Measurements from ENCODE around the gene RGS5. TPM values are rescaled to one million over a fixed set of nuclear protein-coding genes. Genes with fewer than 3 reads are reported as not detected.

RGS5 gene
- total and polyA plus RNA-seq, 4 donors: 983 to 2,702 (median 1,290) TPM

DNA sequence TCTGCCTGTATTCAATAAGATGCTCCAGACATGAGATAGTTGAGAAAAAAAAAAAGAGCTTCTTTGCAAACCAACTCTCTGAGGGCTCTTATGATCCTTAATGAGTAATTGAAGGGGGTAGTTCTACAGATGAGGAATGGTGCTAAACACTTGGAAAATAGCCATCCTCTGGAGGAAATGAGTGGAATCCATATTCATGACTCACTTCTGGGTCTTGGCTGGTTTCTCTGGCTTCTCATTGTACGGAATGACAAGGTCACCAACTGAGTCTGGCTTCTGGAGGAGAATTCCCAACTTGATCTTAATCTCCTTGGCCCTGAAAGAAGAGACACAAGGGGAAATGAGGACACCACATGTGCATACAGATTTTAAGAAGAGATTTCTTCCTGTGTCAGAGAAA is 34.7 kb downstream of the RGS5 start:
- DNase-seq (no peak), ATAC-seq (ENCODE audit: low FRiP score) (peak; percentile 55)
- WGBS, 2 donors: 8 to 10% methylated on average over 1 of the region's 1 CpG
- no peak overlapping the region for H3K4me3 ChIP-seq (ENCODE audit: low read length in 2 of 2)
- H3K27me3 ChIP-seq (ENCODE audit: control insufficient read depth in 1 of 2, insufficient read depth in 2 of 2, low read length in 1 of 2): no peaks in the 10 kb centered on the region
- H3K27ac ChIP-seq (ENCODE audit: low read depth in 1 of 2, low read length in 2 of 2): no peak overlapping the region
- intact Hi-C loops (cut with DNase I): loop anchor here in 1 of 2 donors (5.0 kb wide), 1 partner anchor 81 kb away; no protein-coding TSS in a partner anchor
- peaks cover 0 to 2% of the 10 kb centered on the region in 2 donors for H3K36me3 ChIP-seq (ENCODE audit: control insufficient read depth in 1 of 2, insufficient read depth in 2 of 2, low read length in 1 of 2)
- H3K9me3 ChIP-seq (ENCODE audit: control insufficient read depth, low read length): no peaks in the 10 kb centered on the region
- H3K4me1 ChIP-seq (ENCODE audit: control insufficient read depth in 1 of 2, insufficient read depth in 2 of 2, low read length in 2 of 2): peaks cover 10 to 19% of the 10 kb centered on the region in 2 donors

DNA sequence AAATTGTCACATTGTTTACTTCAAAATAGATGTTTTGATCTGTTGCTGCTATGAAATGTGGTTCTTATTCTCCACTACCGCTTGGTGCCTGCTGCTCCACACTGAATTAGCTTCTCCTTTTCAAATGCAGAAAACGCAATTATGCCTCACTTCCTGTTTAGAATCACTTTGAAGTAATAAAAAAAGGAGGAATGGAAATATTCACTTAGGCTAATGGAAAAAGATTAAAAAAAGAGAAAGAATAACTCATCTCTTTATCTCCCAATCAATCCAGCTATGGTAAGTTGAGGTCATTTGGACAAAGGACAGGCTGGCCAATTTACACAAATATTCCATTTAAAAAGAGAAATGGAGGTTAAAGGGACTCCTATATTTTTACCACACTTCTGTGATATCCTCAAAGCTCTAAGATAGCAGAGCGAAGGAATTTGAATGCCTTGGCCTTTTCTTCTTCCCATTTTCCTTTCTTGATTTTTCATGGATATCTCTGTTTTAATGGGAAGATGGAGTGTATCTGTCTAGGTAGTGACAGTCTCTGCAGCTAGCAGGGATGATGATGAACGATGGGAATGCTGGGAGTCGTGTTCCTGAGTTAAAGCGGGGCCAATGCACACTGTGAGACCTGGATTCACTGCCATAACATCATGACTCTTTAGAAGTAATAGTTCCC is 35.7 kb downstream of the RGS5 start:
- WGBS, 2 donors: 39 to 40% methylated on average over 6 of the region's 6 CpGs
- DNase-seq (no peak), ATAC-seq (ENCODE audit: low FRiP score) (no peak)
- Histone ChIP-seq H3K9me3 (ENCODE audit: control insufficient read depth, low read length) (no peaks in the 10 kb centered on the region), H3K36me3 (ENCODE audit: control insufficient read depth in 1 of 2, insufficient read depth in 2 of 2, low read length in 1 of 2) (peaks cover 0 to 2% of the 10 kb centered on the region in 2 donors), H3K4me3 (ENCODE audit: low read length in 2 of 2) (no peak overlapping the region), H3K4me1 (ENCODE audit: control insufficient read depth in 1 of 2, insufficient read depth in 2 of 2, low read length in 2 of 2) (peaks cover 12 to 19% of the 10 kb centered on the region in 2 donors), H3K27ac (ENCODE audit: low read depth in 1 of 2, low read length in 2 of 2) (peak overlapping the region; percentile 74 to 98), H3K27me3 (ENCODE audit: control insufficient read depth in 1 of 2, insufficient read depth in 2 of 2, low read length in 1 of 2) (no peaks in the 10 kb centered on the region)
- intact Hi-C loops (cut with DNase I): loop anchor here in 1 of 2 donors (5.0 kb wide), 1 partner anchor 80 kb away; no protein-coding TSS in a partner anchor

DNA sequence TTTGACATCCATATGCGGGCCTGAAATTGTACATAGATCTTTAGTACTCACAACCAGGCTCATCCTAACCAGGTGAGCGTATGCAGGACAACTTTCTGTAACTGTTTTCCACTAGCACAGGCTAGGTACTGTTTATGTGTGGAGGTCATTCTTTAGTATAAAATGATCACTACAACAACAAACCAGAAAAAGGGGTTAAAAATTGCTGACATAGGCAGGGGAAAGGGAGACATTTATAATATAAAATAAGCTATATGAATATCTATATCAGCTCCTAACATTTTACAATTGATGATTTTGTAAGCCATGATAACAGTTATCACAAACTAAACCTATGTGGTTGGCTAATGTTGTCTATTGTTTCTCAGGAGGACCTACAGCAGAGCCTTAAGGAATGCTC is 37.6 kb downstream of the RGS5 start:
- Histone ChIP-seq H3K4me3 (ENCODE audit: low read length in 2 of 2) (no peak overlapping the region), H3K36me3 (ENCODE audit: control insufficient read depth in 1 of 2, insufficient read depth in 2 of 2, low read length in 1 of 2) (peaks cover 0 to 2% of the 10 kb centered on the region in 2 donors), H3K4me1 (ENCODE audit: control insufficient read depth in 1 of 2, insufficient read depth in 2 of 2, low read length in 2 of 2) (peaks cover 12 to 26% of the 10 kb centered on the region in 2 donors), H3K27me3 (ENCODE audit: control insufficient read depth in 1 of 2, insufficient read depth in 2 of 2, low read length in 1 of 2) (no peaks in the 10 kb centered on the region), H3K9me3 (ENCODE audit: control insufficient read depth, low read length) (no peaks in the 10 kb centered on the region), H3K27ac (ENCODE audit: low read depth in 1 of 2, low read length in 2 of 2) (peak overlapping the region; percentile 42 to 76)
- 83 to 88% methylated on average over 2 of the region's 2 CpGs for WGBS, 2 donors
- ATAC-seq (ENCODE audit: low FRiP score): no peak
- intact Hi-C loops (cut with DNase I): loop anchor here in 1 of 2 donors (5.0 kb wide), 1 partner anchor 78 kb away; no protein-coding TSS in a partner anchor
- DNase-seq: no peak

DNA sequence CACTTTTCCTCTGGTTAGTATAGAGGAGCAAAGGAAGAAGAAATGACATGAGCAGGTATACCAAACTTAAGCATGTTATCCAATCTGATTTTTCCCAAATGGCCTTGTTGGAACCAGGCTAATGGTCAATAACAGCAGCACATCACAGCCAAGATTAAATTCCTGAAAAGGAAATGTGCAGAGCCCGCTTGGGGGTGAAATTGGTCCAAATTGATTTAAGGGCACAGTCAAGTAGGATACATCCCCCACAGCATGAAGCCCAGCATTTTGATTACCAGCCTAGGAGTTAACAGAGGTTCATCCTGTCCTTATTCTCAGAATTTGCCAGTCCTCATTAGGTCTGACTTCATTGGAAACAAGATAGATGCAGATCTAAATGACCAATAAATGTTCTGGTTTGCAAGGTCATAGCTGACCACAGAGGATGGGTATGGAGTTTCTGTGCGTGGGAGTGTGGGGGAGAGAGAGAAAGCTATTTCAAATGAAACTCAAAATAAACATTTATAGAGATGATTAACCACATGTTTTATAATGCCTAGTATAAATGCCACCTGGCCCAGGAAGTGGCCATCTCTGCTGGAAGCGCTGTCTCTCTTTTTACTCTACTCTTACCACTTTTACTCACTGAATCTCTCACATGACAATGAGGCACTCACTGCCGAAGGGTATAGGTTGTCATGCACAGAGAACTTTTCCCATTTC is 38.7 kb downstream of the RGS5 start:
- WGBS, 2 donors: 38 to 42% methylated on average over 4 of the region's 4 CpGs
- no peaks in the 10 kb centered on the region for H3K9me3 ChIP-seq (ENCODE audit: control insufficient read depth, low read length)
- peaks cover 0 to 2% of the 10 kb centered on the region in 2 donors for H3K36me3 ChIP-seq (ENCODE audit: control insufficient read depth in 1 of 2, insufficient read depth in 2 of 2, low read length in 1 of 2)
- H3K4me3 ChIP-seq (ENCODE audit: low read length in 2 of 2): no peak overlapping the region
- ATAC-seq (ENCODE audit: low FRiP score) (no peak), DNase-seq (no peak)
- intact Hi-C loops (cut with DNase I): no loop called here
- H3K4me1 ChIP-seq (ENCODE audit: control insufficient read depth in 1 of 2, insufficient read depth in 2 of 2, low read length in 2 of 2): peaks cover 12 to 26% of the 10 kb centered on the region in 2 donors
- peak overlapping the region; percentile 76 to 84 for H3K27ac ChIP-seq (ENCODE audit: low read depth in 1 of 2, low read length in 2 of 2)
- no peaks in the 10 kb centered on the region for H3K27me3 ChIP-seq (ENCODE audit: control insufficient read depth in 1 of 2, insufficient read depth in 2 of 2, low read length in 1 of 2)

DNA sequence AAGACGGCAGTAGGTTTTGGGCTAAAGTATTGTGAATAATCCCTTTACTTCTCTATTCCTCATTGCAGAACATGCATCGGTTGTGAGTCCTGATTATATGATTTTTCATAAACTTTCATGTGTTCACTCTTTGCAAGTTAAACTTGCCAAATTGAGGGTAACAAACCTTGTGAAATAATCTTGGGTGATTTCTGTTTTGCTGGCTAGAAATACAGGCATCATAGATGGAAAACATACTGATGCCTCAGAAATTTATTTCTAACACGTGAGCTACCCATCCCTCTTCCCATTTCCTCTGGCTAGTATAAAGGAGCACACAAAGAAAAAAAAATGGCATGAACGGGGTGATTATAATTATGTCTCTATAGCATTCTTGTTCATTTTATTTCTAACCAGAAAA is 39.6 kb downstream of the RGS5 start:
- ATAC-seq (ENCODE audit: low FRiP score) (no peak), DNase-seq (no peak)
- H3K27me3 ChIP-seq (ENCODE audit: control insufficient read depth in 1 of 2, insufficient read depth in 2 of 2, low read length in 1 of 2): no peaks in the 10 kb centered on the region
- intact Hi-C loops (cut with DNase I): no loop called here
- H3K9me3 ChIP-seq (ENCODE audit: control insufficient read depth, low read length): no peaks in the 10 kb centered on the region
- peaks cover 10 to 26% of the 10 kb centered on the region in 2 donors for H3K4me1 ChIP-seq (ENCODE audit: control insufficient read depth in 1 of 2, insufficient read depth in 2 of 2, low read length in 2 of 2)
- H3K27ac ChIP-seq (ENCODE audit: low read depth in 1 of 2, low read length in 2 of 2): peak overlapping the region in 1 of 2 donors; percentile 30
- peaks cover under 1 to 2% of the 10 kb centered on the region in 2 donors for H3K36me3 ChIP-seq (ENCODE audit: control insufficient read depth in 1 of 2, insufficient read depth in 2 of 2, low read length in 1 of 2)
- WGBS, 2 donors: 6 to 9% methylated on average over 4 of the region's 4 CpGs
- no peak overlapping the region for H3K4me3 ChIP-seq (ENCODE audit: low read length in 2 of 2)

DNA sequence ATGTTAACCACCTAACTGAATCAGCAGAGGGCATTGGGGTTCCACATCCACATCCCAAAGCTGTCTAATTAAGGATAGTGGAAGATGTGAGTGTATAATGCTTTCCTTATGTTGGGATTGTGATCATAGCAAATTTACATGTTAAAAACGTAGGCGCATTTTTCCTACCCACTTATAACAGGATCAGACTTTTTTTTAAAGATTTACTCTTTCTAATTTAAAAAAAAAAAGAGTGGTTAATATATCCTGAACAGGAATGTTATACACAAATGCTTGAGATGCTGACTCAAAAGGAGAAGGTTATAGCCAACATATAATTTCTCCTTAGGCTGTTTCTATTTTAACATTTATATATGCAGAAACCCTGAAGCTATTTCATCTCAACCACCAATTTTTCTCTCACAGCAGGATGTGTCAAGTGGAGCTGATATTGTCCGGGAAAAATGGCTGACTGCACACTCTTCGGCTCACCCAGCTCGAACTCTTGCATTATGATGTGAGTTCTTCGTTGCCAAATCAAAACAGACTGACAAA is 40.3 kb downstream of the RGS5 start:
- WGBS, 2 donors: 20 to 24% methylated on average over 6 of the region's 6 CpGs
- Histone ChIP-seq H3K36me3 (ENCODE audit: control insufficient read depth in 1 of 2, insufficient read depth in 2 of 2, low read length in 1 of 2) (peaks cover 2 to 4% of the 10 kb centered on the region in 2 donors), H3K9me3 (ENCODE audit: control insufficient read depth, low read length) (no peaks in the 10 kb centered on the region), H3K4me3 (ENCODE audit: low read length in 2 of 2) (no peak overlapping the region), H3K4me1 (ENCODE audit: control insufficient read depth in 1 of 2, insufficient read depth in 2 of 2, low read length in 2 of 2) (peaks cover 10 to 29% of the 10 kb centered on the region in 2 donors), H3K27me3 (ENCODE audit: control insufficient read depth in 1 of 2, insufficient read depth in 2 of 2, low read length in 1 of 2) (no peaks in the 10 kb centered on the region), H3K27ac (ENCODE audit: low read depth in 1 of 2, low read length in 2 of 2) (peak overlapping the region; percentile 30 to 68)
- intact Hi-C loops (cut with DNase I): no loop called here
- ATAC-seq (ENCODE audit: low FRiP score): no peak
- DNase-seq: no peak

DNA sequence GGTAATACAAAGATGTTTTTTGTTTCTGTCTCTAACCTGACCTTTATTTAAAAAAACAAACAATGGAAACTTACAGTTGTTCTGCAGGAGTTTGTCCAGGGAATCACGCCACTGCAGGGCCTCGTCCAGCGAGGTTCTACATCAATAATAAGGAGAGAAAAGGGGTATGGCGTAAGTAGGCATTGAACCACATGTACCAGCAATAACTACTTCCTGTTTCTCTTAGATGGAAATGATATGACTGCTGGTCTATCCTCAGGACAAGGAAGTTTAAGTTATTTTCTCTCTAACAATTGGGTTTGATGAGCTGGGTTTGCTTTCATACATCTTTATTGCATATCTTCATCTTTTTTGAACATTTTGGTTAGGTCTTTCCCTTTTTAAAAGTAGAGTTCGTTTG is 40.9 kb downstream of the RGS5 start:
- H3K9me3 ChIP-seq (ENCODE audit: control insufficient read depth, low read length): no peaks in the 10 kb centered on the region
- no peak overlapping the region for H3K4me3 ChIP-seq (ENCODE audit: low read length in 2 of 2)
- H3K4me1 ChIP-seq (ENCODE audit: control insufficient read depth in 1 of 2, insufficient read depth in 2 of 2, low read length in 2 of 2): peaks cover 8 to 24% of the 10 kb centered on the region in 2 donors
- peak overlapping the region; percentile 30 to 51 for H3K27ac ChIP-seq (ENCODE audit: low read depth in 1 of 2, low read length in 2 of 2)
- 43 to 52% methylated on average over 5 of the region's 5 CpGs for WGBS, 2 donors
- intact Hi-C loops (cut with DNase I): no loop called here
- H3K36me3 ChIP-seq (ENCODE audit: control insufficient read depth in 1 of 2, insufficient read depth in 2 of 2, low read length in 1 of 2): peaks cover 2% of the 10 kb centered on the region in 2 donors
- DNase-seq: no peak
- no peaks in the 10 kb centered on the region for H3K27me3 ChIP-seq (ENCODE audit: control insufficient read depth in 1 of 2, insufficient read depth in 2 of 2, low read length in 1 of 2)
- no peak for ATAC-seq (ENCODE audit: low FRiP score)

DNA sequence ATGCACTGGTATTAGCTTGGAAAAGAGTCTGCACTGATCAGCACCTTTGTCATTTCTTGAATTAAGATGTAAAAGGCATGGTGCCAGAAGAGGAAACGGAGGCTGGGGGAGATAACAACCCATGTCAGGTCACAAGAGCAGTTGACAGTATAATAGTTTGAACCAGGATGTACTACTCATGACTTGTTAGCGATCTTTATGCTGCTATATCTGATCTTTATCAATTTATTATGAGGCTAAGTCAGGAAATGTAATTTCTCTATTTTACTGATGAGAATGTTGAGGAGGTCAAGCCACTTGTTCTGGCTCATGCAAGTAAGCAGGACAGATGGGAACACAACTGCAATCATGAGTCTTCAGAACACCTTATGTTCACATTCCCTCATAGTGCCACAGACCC is 41.4 kb downstream of the RGS5 start:
- Histone ChIP-seq H3K36me3 (ENCODE audit: control insufficient read depth in 1 of 2, insufficient read depth in 2 of 2, low read length in 1 of 2) (peaks cover 2% of the 10 kb centered on the region in 2 donors), H3K9me3 (ENCODE audit: control insufficient read depth, low read length) (no peaks in the 10 kb centered on the region), H3K4me1 (ENCODE audit: control insufficient read depth in 1 of 2, insufficient read depth in 2 of 2, low read length in 2 of 2) (peaks cover 8 to 24% of the 10 kb centered on the region in 2 donors), H3K27me3 (ENCODE audit: control insufficient read depth in 1 of 2, insufficient read depth in 2 of 2, low read length in 1 of 2) (no peaks in the 10 kb centered on the region), H3K4me3 (ENCODE audit: low read length in 2 of 2) (no peak overlapping the region), H3K27ac (ENCODE audit: low read depth in 1 of 2, low read length in 2 of 2) (peak overlapping the region in 1 of 2 donors; percentile 48)
- no peak for ATAC-seq (ENCODE audit: low FRiP score)
- DNase-seq: no peak
- 60 to 70% methylated on average over 2 of the region's 2 CpGs for WGBS, 2 donors
- intact Hi-C loops (cut with DNase I): no loop called here

Measured in aorta (tissue), 5 donors.